ENCODE measurements around the gene TIAM2.

- no peak for TF ChIP-seq REST (IDR thresholded peaks at IDR 0.05; ENCODE audit: insufficient replicate concordance, low read depth)
- no peak for TF ChIP-seq CTCF (IDR thresholded peaks at IDR 0.05; ENCODE audit: insufficient read depth, low read length)
- TF ChIP-seq SPI1 (IDR thresholded peaks at IDR 0.05; ENCODE audit: borderline replicate concordance, low read depth), result no peak
- TF ChIP-seq POLR2AphosphoS5 (IDR thresholded peaks at IDR 0.05; ENCODE audit: low read depth), result no peak
- TF ChIP-seq GABPA (IDR thresholded peaks at IDR 0.05; ENCODE audit: low read depth), result no peak
Measured at GRCh38 chr6:154996016-154996590, 988 bp downstream of the TIAM2 start.
